ENCODE measurements around the gene TEX36. TPM values are rescaled to one million over a fixed set of nuclear protein-coding genes. Genes with fewer than 3 reads are reported as not detected.
"Not testable (repeated sequence)": the region's sequence is repeated elsewhere in the genome, so short reads cannot be mapped to it uniquely, and the experiment has no call there.

Gene TEX36
- total and polyA plus RNA-seq, 2 donors from 2014 or later: not detected

- TF ChIP-seq CTCF (IDR thresholded peaks at IDR 0.05; ENCODE audit: borderline replicate concordance, extremely low read depth, insufficient read depth): no peak
- peaks cover 0 to 5% (median 0%) of the 10 kb centered on the region in 3 donors for H3K4me1 ChIP-seq (ENCODE audit: control insufficient read depth in 2 of 3, insufficient read depth in 2 of 3, low read depth in 1 of 3, low read length in 3 of 3)
- no peaks in the 10 kb centered on the region for H3K9me3 ChIP-seq (ENCODE audit: control insufficient read depth in 2 of 3, insufficient read depth in 1 of 3, low read length in 3 of 3)
- DNase-seq: peak; percentile 100
- intact Hi-C loops (cut with DNase I): no loop called here
- H3K36me3 ChIP-seq (ENCODE audit: control insufficient read depth in 2 of 3, insufficient read depth in 3 of 3, low read length in 3 of 3): peaks cover 4 to 30% (median 11%) of the 10 kb centered on the region in 3 donors
- FAIRE-seq: peak; percentile 82
- H3K9ac ChIP-seq (ENCODE audit: low read length in 3 of 3): peak within 1 kb of the TSS; percentile 76 to 100 (median 83)
- H3K27ac ChIP-seq (ENCODE audit: low read depth in 2 of 2, low read length in 2 of 2): peak within 1 kb of the TSS; percentile 66 to 82
- no peaks in the 10 kb centered on the region for H3K27me3 ChIP-seq (ENCODE audit: control insufficient read depth, insufficient read depth, low read length)
- peak within 1 kb of the TSS; percentile 77 to 100 (median 88) for H3K4me3 ChIP-seq (ENCODE audit: low read length in 3 of 3)
These were observed 36.4 kb upstream of the TEX36 start, which contains the start of gene EDRF1 for GRCh38 chr10:125719173-125720001. EDRF1 (plus strand) TSS chr10:125719709; CDS start chr10:125719808, 99 bp downstream.

GRCh38 chr10:125714728-125715127 is 31.8 kb upstream of the TEX36 start:
- H3K27me3 ChIP-seq (ENCODE audit: control insufficient read depth, insufficient read depth, low read length); H3K4me1 ChIP-seq (ENCODE audit: control insufficient read depth in 2 of 3, insufficient read depth in 2 of 3, low read depth in 1 of 3, low read length in 3 of 3); H3K36me3 ChIP-seq (ENCODE audit: control insufficient read depth in 2 of 3, insufficient read depth in 3 of 3, low read length in 3 of 3); H3K4me3 ChIP-seq (ENCODE audit: low read length in 3 of 3); FAIRE-seq; DNase-seq; H3K27ac ChIP-seq (ENCODE audit: low read depth in 2 of 2, low read length in 2 of 2); H3K9ac ChIP-seq (ENCODE audit: low read length in 3 of 3); intact Hi-C loops (cut with DNase I): not testable (repeated sequence)
- peaks cover 0 to 19% (median 0%) of the 10 kb centered on the region in 3 donors for H3K9me3 ChIP-seq (ENCODE audit: control insufficient read depth in 2 of 3, insufficient read depth in 1 of 3, low read length in 3 of 3)

GRCh38 chr10:125711110-125711750 is 28.3 kb upstream of the TEX36 start:
- intact Hi-C loops (cut with DNase I): no loop called here
- no peak overlapping the region for H3K4me3 ChIP-seq (ENCODE audit: low read length in 3 of 3)
- H3K4me1 ChIP-seq (ENCODE audit: control insufficient read depth in 2 of 3, insufficient read depth in 2 of 3, low read depth in 1 of 3, low read length in 3 of 3): peaks cover 0 to 9% (median 0%) of the 10 kb centered on the region in 3 donors
- no peak overlapping the region for H3K9ac ChIP-seq (ENCODE audit: low read length in 3 of 3)
- no peaks in the 10 kb centered on the region for H3K36me3 ChIP-seq (ENCODE audit: control insufficient read depth in 2 of 3, insufficient read depth in 3 of 3, low read length in 3 of 3)
- FAIRE-seq (no peak), DNase-seq (no peak)
- no peak for TF ChIP-seq CTCF (IDR thresholded peaks at IDR 0.05; ENCODE audit: borderline replicate concordance, extremely low read depth, insufficient read depth)
- H3K27ac ChIP-seq (ENCODE audit: low read depth in 2 of 2, low read length in 2 of 2): no peak overlapping the region
- peaks cover 0 to 19% (median 0%) of the 10 kb centered on the region in 3 donors for H3K9me3 ChIP-seq (ENCODE audit: control insufficient read depth in 2 of 3, insufficient read depth in 1 of 3, low read length in 3 of 3)
- H3K27me3 ChIP-seq (ENCODE audit: control insufficient read depth, insufficient read depth, low read length): no peaks in the 10 kb centered on the region

All from kidney (tissue), 14 donors.